ENCODE results near the gene IRF5. TPM values are rescaled to one million over a fixed set of nuclear protein-coding genes. Genes with fewer than 3 reads are reported as not detected.

Gene IRF5
- total RNA-seq, 2 experiments from 2014 or later, result 8.2 to 21.9 TPM

GRCh38 chr7:128939861-128940410 lies 2.2 kb downstream of the IRF5 start:
- no peaks in the 10 kb centered on the region for H3K9me2 ChIP-seq (ENCODE audit: insufficient read depth, low read length)
- peak overlapping the region; percentile 60 for H3K4me3 ChIP-seq (ENCODE audit: low read depth, low read length, poor library complexity, severe bottlenecking)
- H3K27ac ChIP-seq (ENCODE audit: low read depth, low read length, poor library complexity, severe bottlenecking), result peak overlapping the region; percentile 75
- no peaks in the 10 kb centered on the region for H3K9me3 ChIP-seq (ENCODE audit: low read length)
- peak; percentile 20 for DNase-seq (ENCODE audit: low spot score)
- POLR2A ChIA-PET, result interaction anchor here (0.5 to 4.0 kb wide), 12 partner anchors 11 to 189 kb away, joined by 3 to 29 read pairs (median 4); partner anchors contain the start of genes KCP and TNPO3
- intact Hi-C loops (cut with micrococcal nuclease; ENCODE audit: unreplicated experiment), result loop anchor here (1.0 kb wide), 2 partner anchors 15 to 69 kb away; no protein-coding TSS in a partner anchor
- CTCF ChIA-PET (ENCODE audit: unreplicated experiment), result interaction anchor here (0.6 to 2.9 kb wide), 7 partner anchors 9 to 522 kb away, joined by 3 to 11 read pairs (median 4); partner anchors contain the start of gene ATP6V1F
- no TSS peak for BruUV-seq (replicated peaks)
- peak overlapping the region; percentile 80; the same call in 1 of the 2 replicates for H2AFZ ChIP-seq (ENCODE audit: low read length)
- no peaks in the 10 kb centered on the region for H3K79me2 ChIP-seq (ENCODE audit: insufficient read depth, low read depth, low read length)
- H3K4me2 ChIP-seq (ENCODE audit: low read length), result peak overlapping the region; percentile 85
- H3K4me1 ChIP-seq (ENCODE audit: insufficient read depth, low read length, poor library complexity, severe bottlenecking), result peaks cover 41% of the 10 kb centered on the region
- H3K36me3 ChIP-seq (ENCODE audit: insufficient read depth, low read length), result no peaks in the 10 kb centered on the region
- TF ChIP-seq, protein P1, sequence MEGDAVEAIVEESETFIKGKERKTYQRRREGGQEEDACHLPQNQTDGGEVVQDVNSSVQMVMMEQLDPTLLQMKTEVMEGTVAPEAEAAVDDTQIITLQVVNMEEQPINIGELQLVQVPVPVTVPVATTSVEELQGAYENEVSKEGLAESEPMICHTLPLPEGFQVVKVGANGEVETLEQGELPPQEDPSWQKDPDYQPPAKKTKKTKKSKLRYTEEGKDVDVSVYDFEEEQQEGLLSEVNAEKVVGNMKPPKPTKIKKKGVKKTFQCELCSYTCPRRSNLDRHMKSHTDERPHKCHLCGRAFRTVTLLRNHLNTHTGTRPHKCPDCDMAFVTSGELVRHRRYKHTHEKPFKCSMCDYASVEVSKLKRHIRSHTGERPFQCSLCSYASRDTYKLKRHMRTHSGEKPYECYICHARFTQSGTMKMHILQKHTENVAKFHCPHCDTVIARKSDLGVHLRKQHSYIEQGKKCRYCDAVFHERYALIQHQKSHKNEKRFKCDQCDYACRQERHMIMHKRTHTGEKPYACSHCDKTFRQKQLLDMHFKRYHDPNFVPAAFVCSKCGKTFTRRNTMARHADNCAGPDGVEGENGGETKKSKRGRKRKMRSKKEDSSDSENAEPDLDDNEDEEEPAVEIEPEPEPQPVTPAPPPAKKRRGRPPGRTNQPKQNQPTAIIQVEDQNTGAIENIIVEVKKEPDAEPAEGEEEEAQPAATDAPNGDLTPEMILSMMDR (conservative IDR thresholded peaks at IDR 0.05; ENCODE audit: low read length), result peak; percentile 58
- no peak for TF ChIP-seq EZH2phosphoT487 (IDR thresholded peaks at IDR 0.05; ENCODE audit: borderline replicate concordance, low read depth, low read length)
- H4K20me1 ChIP-seq (ENCODE audit: insufficient read depth, low read length), result no peaks in the 10 kb centered on the region

- BruUV-seq (replicated peaks), result no TSS peak
- no peaks in the 10 kb centered on the region for H4K20me1 ChIP-seq (ENCODE audit: insufficient read depth, low read length)
- DNase-seq (ENCODE audit: low spot score), result peak; percentile 93
- no peaks in the 10 kb centered on the region for H3K9me3 ChIP-seq (ENCODE audit: low read length)
- peak overlapping the region; percentile 60 for H3K4me3 ChIP-seq (ENCODE audit: low read depth, low read length, poor library complexity, severe bottlenecking)
- peaks cover 37% of the 10 kb centered on the region for H3K4me1 ChIP-seq (ENCODE audit: insufficient read depth, low read length, poor library complexity, severe bottlenecking)
- H3K9me2 ChIP-seq (ENCODE audit: insufficient read depth, low read length), result no peaks in the 10 kb centered on the region
- H3K36me3 ChIP-seq (ENCODE audit: insufficient read depth, low read length), result no peaks in the 10 kb centered on the region
- H2AFZ ChIP-seq (ENCODE audit: low read length), result peak overlapping the region; percentile 80
- POLR2A ChIA-PET, result interaction anchor here (0.5 to 4.0 kb wide), 12 partner anchors 11 to 148 kb away, joined by 3 to 29 read pairs (median 4); partner anchors contain the start of genes KCP and TNPO3
- H3K27ac ChIP-seq (ENCODE audit: low read depth, low read length, poor library complexity, severe bottlenecking), result peak overlapping the region; percentile 75
- no peaks in the 10 kb centered on the region for H3K79me2 ChIP-seq (ENCODE audit: insufficient read depth, low read depth, low read length)
- intact Hi-C loops (cut with micrococcal nuclease; ENCODE audit: unreplicated experiment), result loop anchor here (1.0 kb wide), 2 partner anchors 15 to 69 kb away; no protein-coding TSS in a partner anchor
- CTCF ChIA-PET (ENCODE audit: unreplicated experiment), result interaction anchor here (0.6 to 2.9 kb wide), 4 partner anchors 8 to 521 kb away, joined by 3 to 11 read pairs (median 4); partner anchors contain the start of gene ATP6V1F
- TF ChIP-seq, protein P1 (conservative IDR thresholded peaks at IDR 0.05; ENCODE audit: low read length), result 0 out of 2 replicates have a peak, but pooled peaks have one; percentile 4
- no peak for TF ChIP-seq EZH2phosphoT487 (IDR thresholded peaks at IDR 0.05; ENCODE audit: borderline replicate concordance, low read depth, low read length)
- H3K4me2 ChIP-seq (ENCODE audit: low read length), result peak overlapping the region; percentile 85
Measured at GRCh38 chr7:128940494-128941322, 3.0 kb downstream of the IRF5 start.

Measured in OCI-LY7 (cell line).